HG03460 (cell line): ENCODE measurements around the gene SERPINA1.
"Not testable (repeated sequence)": the region's sequence is repeated elsewhere in the genome, so short reads cannot be mapped to it uniquely, and the experiment has no call there.

Experiments
- ATAC-seq: cut with Tn5 transposase; IDR thresholded peaks from one replicate; pipeline ENCODE4 v1.9.1; 2021; ENCODE audit not compliant: unreplicated experiment

Gene SERPINA1

GRCh38 chr14:94372021-94372605 is 16.3 kb downstream of the SERPINA1 start:
- no peak for ATAC-seq

DNA sequence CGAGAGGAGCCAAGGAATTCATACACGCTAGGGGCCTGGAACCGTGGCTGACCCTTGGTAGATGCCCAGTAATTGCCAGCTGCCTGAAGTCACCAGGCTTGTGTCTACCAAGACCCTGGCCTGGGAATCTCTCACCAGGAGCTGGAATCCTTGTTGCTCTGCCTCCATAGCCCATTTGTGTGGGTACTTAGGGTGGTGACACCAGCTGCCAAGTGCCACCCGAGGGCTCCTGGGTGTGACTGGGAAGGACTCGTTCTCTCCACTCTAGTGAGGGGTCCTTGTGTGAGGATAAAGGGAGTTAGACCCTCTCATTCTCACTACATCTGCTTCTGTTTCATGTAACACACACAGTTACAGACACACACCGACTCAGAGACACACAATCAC is 17.9 kb downstream of the SERPINA1 start:
- no peak for ATAC-seq

DNA sequence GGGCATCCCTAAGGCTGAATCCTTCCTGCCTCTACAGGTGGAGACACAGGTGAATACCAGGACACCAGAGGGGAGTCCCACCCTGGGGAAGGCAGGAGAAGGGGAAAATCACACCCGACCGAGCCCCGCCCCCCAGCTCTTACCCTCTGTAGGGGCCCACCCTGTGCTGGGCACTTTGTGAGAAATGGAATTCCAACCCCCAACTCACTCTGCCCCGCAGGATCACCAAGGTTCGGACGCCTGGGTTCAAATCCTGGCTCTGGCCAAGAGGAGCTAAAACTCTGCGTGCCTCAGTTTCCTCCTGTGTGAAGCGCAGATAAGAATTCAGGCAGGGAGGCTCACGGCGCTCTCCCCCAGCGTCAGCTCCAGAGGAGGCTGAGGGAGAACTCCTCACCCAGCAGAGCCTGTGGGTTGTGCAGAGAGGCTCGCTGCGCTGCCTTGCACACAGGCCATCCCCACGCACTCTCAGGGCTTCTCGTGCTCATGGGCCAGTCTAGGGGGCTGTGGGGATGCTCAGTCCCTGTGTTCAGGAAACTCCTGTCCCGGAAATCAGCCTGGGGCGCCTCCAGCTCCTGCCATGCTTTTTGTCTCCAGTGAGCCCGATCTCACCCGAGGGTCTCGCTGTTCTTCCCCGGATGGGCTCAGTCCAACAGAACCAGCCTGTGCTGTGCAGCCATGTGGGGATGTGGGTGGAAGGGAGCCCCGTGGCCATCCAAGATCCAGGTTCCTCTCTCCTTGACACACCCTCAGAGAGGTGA is 18.5 kb downstream of the SERPINA1 start:
- not testable (repeated sequence) for ATAC-seq

DNA sequence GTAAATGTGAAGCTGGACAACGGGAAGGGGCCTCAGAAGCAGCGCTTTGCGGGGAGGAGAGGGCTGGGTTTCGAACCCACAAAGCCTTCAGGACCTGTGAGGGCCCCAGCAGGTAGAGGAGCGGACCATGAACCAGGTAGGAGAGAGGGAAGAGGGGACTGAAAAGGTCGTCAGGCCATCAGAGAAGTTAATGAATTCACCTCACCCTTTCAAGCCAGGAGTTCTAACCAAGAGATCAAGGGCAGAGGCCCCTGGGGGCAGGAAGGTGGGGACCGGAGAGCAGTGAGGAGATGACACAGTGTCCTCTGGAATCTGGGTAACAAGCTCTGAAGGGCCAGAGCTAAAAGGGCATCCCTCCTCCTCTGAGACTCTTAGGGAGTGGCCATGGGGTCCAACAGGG is 19.4 kb downstream of the SERPINA1 start:
- ATAC-seq, result no peak

DNA sequence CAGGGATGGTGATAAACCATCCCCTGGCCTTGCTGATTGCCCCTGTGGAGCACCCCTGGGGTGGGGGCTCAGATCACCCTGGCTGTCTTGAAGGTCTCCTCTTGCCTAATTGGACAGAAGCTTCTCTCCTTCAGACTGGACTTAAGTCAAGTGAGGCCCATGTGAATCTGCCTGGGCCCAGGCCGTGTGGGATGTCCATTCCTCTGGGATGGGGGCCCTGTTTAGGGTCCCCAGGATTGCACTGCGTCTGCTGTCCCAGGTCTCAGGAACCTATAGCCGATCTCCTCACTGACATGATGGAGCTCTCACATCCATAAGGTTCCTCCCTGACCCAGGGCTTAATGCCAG is 20.2 kb downstream of the SERPINA1 start:
- ATAC-seq, result no peak

GRCh38 chr14:94367347-94368242 is 20.8 kb downstream of the SERPINA1 start:
- ATAC-seq, result no peak

- ATAC-seq, result no peak
These were observed 22.1 kb downstream of the SERPINA1 start, which contains the start of gene SERPINA2 for GRCh38 chr14:94366146-94366915. SERPINA2 (minus strand) TSS chr14:94366698.

- ATAC-seq, result no peak
These were observed 22.8 kb downstream of the SERPINA1 start for GRCh38 chr14:94365624-94366023.

DNA sequence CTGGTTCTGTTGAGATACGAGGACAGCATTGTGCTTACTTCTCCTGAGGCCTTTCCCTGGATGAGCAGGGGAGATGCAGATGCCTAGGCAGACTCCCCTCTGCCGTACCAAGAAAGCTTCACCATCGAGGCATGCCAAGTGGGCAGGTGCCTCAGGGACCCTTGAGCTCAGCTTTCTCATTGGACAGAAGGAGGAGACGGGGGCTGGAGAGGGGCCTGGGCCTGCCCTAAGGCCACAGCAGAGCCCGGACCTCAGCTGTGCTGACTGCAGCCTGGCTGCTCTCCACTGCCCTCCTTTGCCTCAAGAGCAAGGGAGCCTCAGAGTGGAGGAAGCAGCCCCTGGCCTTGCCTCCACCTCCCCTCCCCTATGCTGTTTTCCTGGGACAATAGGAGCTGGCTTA is 23.4 kb downstream of the SERPINA1 start:
- ATAC-seq, result no peak

- no peak for ATAC-seq
These were observed 24.4 kb downstream of the SERPINA1 start for GRCh38 chr14:94364037-94364436.

DNA sequence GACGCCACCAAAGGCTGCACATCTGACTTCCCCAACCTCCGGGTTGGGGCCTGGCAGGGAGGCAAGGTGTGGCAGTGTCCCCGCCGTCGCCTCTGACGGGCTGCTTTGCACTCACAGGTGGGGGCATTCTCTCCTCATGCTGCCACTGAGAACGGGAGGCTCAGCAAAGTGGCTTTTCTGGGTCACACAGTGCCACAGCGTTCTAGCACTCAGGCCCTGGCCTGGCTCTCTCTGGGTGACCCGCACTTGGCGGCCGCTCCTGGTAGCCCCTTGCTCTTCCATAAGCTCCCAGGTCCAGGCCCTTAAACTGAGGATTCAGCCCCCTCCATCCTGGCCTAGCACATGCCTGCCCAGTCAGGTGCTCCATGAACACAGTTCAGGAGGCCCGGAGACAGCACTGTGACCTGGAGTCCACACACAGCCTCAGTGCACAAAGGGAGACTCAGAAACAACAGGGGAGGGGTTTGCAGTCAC is 25.2 kb downstream of the SERPINA1 start:
- no peak for ATAC-seq

DNA sequence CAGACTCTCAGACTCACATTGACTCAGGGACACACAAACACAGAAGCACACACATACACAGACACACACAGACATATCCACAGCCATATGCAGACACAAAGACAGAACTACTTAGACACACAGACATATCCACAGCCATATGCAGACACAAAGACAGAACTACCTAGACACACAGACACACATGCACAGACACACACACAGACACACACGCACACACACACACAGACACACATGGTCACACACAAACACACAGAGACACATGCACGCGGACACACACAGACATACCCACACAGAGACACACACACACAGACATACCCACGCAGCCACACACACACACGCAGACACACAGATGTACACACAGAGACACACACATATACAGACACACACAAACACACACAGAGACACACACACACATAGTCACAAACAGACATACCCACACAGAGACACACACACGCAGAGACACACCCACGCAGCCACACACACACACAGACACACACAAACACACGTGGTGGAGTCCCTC is 25.7 kb downstream of the SERPINA1 start:
- ATAC-seq, result no peak

- no peak for ATAC-seq
These were observed 26.7 kb downstream of the SERPINA1 start for GRCh38 chr14:94361682-94362081.

DNA sequence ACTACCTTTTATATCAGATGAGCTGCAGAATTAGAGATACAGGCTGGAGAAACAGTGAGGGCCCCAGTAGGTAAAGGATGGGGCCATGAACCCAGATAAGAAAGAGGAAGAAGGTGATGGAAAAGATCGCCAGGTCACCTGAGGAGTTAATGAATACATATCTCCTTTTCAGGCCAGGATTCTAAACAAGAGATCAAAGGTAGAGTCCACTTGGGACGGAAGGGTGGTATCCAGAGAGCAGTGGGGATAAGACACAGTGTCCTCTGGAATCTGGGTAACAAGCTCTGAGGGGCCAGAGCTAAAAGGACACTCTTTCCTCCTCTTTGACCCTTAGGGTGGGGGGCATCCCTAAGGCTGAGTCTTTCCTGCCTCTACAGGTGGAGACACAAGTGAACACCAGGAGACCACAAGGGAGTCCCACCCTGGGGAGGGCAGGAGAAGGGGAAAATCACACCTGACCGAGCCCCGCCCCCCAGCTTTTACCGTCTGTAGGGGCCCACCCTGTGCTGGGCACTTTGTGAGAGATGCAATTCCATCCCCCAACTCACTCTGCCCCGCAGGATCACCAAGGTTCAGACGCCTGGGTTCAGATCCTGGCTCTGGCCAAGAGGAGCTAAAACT is 27.3 kb downstream of the SERPINA1 start:
- no peak for ATAC-seq

DNA sequence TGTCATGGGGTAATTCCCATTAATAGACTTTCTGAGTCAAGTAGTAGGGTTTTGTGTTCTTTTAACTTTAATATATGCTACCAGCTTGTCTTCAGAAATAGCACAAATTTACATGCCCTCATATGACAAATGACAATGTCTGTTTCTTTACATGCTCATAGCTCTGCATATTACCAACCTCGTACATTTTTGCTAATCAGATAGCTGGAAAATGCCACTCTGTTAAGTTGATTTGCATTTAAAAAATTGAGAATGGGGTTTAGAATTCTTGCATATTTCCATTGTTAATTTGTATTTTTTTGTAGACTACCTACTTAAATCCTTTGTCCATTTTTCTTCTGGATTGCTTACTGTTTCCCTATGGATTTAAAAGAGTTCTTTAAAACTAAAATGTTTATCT is 31.2 kb downstream of the SERPINA1 start:
- ATAC-seq, result no peak

- ATAC-seq, result no peak
These were observed 31.9 kb downstream of the SERPINA1 start for GRCh38 chr14:94356379-94357056.

DNA sequence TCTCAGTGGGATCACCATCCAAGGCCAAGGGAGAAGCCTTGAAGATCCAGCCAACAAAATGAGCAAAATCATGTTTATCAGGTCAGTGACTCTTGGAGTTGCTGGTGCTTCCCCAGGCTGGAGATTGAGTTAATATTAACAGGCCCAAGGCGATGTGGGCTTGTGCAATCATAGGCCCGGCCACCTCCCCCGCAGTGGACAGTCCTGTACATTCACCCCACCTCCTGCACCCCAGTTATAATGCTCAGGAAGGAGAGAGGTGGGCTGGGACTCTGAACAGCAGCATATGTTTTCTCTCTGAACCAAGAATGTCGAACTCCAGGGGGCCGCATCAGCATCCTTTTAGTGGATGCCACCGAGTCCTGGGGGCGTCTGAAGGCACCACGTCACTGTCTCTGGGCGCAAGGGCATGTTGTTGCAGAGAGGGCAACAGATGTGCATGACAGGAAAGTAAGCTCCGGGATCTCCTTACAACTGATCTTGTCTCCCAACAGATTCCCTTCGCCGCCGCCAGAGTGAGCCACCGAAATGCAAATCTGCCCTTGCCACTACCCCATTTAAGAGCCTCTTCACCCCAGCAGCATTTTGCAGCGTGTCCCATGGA is 33.1 kb downstream of the SERPINA1 start:
- no peak for ATAC-seq

DNA sequence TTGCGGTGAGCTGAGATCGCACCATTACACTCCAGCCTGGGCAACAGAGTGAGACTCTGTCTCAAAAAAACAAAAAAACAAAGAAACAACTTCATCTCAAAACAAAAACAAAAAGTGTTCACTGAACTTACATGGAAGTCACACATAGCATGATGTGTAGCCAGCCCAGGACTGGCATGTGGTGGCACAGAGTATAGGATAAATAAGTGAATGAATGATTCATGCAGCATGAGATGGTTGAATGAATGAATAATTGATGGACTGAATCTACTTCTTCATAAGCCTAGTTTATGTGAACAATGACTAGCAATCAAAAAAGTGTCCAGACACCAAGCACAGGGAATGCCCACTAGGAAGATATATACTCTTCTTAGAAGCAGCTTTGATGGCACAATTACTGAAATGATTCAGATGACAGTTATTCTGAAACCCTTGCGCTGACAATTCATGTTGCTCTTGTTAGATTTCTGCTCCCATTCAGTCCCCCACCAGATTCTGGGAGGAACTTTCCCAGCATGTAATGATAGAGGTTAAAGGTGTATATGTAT is 33.7 kb downstream of the SERPINA1 start:
- no peak for ATAC-seq

DNA sequence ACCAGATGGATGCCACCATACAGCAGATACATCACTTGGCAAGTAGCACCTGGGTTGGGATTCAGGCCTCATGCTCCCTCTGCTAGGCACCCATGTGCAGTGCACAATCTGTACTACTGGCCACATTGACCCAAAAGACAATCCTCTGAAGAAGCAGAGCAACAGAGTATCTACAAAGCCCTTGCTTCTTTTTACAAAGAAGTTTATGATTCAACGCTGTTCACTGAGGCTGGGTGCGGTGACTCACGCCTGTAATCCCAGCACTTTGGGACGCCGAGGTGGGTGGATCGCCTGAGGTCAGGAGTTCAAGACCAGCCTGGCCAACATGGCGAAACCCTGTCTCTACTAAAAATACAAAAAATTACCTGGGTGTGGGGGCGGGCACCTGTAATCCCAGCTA is 34.2 kb downstream of the SERPINA1 start:
- not testable (repeated sequence) for ATAC-seq
